Upper lobe of left lung (tissue), 4 donors: ENCODE results near the gene C2orf76.

Experiments used
- POLR2A ChIP-seq, 4 donors: fragments of 450-650 bp; IDR thresholded peaks; one replicate each; pipeline ENCODE4 v1.5.1; 2016 to 2017; ENCODE audit warnings: antibody characterized with exemption in 4 of 4, mild to moderate bottlenecking in 2 of 4
- POLR2AphosphoS5 ChIP-seq, 2 donors: sonication (generic); formaldehyde crosslinking; IDR thresholded peaks; one replicate each; pipeline ENCODE4 v1.5.1; 2017; ENCODE audit warnings: antibody characterized with exemption in 2 of 2
- TF ChIP-seq, protein P1 (sequence below), 6 experiments: fragments of 450-650 bp in 4 of 6; fragments of 200-600 bp in 2 of 6; sonication (generic) in 2 of 6; IDR thresholded peaks; one replicate each; pipeline ENCODE4 v1.5.1; 2016 to 2019; ENCODE audit warnings: antibody characterized with exemption in 6 of 6

DNA sequence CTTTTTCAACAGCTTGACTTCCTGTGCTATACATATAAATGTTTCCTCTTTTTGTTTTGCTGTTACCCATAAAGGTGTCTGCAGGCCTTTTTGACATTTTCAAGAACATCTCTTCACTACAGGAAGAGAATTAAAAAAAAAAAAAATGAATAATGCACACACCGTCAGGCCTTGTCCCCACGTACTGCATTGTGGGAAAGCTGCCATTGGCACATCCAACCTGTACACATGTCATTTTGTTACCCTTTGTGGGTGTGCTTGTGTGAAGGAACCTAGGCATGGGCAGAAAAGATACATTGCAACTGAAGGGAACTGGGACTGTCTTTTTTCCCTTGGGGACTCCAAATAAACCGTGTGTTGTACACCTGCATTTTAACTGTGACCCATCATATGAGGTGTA is 48.3 kb upstream of the C2orf76 start:
- TF ChIP-seq, protein P1, sequence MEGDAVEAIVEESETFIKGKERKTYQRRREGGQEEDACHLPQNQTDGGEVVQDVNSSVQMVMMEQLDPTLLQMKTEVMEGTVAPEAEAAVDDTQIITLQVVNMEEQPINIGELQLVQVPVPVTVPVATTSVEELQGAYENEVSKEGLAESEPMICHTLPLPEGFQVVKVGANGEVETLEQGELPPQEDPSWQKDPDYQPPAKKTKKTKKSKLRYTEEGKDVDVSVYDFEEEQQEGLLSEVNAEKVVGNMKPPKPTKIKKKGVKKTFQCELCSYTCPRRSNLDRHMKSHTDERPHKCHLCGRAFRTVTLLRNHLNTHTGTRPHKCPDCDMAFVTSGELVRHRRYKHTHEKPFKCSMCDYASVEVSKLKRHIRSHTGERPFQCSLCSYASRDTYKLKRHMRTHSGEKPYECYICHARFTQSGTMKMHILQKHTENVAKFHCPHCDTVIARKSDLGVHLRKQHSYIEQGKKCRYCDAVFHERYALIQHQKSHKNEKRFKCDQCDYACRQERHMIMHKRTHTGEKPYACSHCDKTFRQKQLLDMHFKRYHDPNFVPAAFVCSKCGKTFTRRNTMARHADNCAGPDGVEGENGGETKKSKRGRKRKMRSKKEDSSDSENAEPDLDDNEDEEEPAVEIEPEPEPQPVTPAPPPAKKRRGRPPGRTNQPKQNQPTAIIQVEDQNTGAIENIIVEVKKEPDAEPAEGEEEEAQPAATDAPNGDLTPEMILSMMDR (IDR thresholded peaks at IDR 0.05): no peak
- no peak for TF ChIP-seq POLR2AphosphoS5 (IDR thresholded peaks at IDR 0.05)
- TF ChIP-seq POLR2A (IDR thresholded peaks at IDR 0.05): no peak
